Measurements from ENCODE around the gene PRMT1.

Gene PRMT1

DNA sequence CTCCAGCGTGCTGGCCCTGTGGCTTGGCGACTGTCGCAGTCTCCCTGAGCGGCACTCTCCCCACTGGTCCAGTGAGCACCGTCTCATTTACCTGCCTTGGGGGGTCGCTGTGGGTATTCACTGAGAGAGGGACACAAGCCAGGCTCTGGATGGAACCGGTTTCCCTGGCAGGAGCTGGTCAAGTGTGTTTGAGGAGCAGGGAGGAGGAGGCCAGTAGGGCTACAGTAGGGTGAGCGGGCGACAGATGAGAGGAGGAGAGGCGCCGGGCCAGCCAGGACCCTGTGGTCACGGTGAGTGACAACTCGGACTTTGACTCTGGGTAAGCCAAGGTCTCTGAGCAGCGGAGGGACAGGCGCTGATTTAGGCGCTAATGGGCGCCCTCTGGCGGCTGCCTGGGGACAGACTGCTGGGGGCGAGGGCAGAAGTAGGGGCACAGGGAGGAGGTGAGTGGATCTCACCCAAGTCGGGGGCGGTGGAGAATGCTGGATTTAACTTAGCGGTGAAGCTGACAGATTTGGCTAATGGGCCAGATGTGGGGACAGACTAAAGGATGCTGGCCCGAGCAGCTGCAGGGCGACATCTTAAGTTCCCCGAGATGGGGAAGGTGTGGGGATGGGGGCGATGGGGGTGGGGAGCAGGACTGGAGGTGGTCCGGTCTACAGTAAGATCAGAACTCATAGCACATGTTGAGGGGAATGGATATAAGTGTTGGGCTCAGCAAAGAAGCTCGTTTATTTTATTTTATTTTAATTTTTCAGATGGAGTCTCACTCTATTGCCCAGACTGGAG lies 4.7 kb upstream of the PRMT1 start:
- H3K4me3 Mint-ChIP-seq = peak overlapping the region; percentile 43
- H3K36me3 Mint-ChIP-seq (ENCODE audit: low read depth) = peaks cover 25% of the 10 kb centered on the region
- peaks cover under 1% of the 10 kb centered on the region for H3K27me3 Mint-ChIP-seq (ENCODE audit: low read depth, poor library complexity)
- peak; percentile 89 for DNase-seq
- H3K4me1 Mint-ChIP-seq = peaks cover 13% of the 10 kb centered on the region
- TF ChIP-seq, protein P1, sequence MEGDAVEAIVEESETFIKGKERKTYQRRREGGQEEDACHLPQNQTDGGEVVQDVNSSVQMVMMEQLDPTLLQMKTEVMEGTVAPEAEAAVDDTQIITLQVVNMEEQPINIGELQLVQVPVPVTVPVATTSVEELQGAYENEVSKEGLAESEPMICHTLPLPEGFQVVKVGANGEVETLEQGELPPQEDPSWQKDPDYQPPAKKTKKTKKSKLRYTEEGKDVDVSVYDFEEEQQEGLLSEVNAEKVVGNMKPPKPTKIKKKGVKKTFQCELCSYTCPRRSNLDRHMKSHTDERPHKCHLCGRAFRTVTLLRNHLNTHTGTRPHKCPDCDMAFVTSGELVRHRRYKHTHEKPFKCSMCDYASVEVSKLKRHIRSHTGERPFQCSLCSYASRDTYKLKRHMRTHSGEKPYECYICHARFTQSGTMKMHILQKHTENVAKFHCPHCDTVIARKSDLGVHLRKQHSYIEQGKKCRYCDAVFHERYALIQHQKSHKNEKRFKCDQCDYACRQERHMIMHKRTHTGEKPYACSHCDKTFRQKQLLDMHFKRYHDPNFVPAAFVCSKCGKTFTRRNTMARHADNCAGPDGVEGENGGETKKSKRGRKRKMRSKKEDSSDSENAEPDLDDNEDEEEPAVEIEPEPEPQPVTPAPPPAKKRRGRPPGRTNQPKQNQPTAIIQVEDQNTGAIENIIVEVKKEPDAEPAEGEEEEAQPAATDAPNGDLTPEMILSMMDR (IDR thresholded peaks at IDR 0.05) = peak; percentile 80
- no peaks in the 10 kb centered on the region for H3K9me3 Mint-ChIP-seq
- peak overlapping the region; percentile 83 for H3K27ac Mint-ChIP-seq

- peaks cover 42% of the 10 kb centered on the region for H3K4me1 Mint-ChIP-seq
- TF ChIP-seq, protein P1 (IDR thresholded peaks at IDR 0.05) = no peak
- H3K27ac Mint-ChIP-seq = peak overlapping the region; percentile 100
- H3K4me3 Mint-ChIP-seq = peak overlapping the region; percentile 92
- peak; percentile 80 for DNase-seq
- peaks cover 15% of the 10 kb centered on the region for H3K36me3 Mint-ChIP-seq (ENCODE audit: low read depth)
- H3K27me3 Mint-ChIP-seq (ENCODE audit: low read depth, poor library complexity) = no peaks in the 10 kb centered on the region
- no peaks in the 10 kb centered on the region for H3K9me3 Mint-ChIP-seq
Observed at GRCh38 chr19:49676136-49676783, 811 bp upstream of the PRMT1 start.

- Mint-ChIP-seq H3K9me3 (no peaks in the 10 kb centered on the region), H3K4me3 (peak overlapping the region; percentile 92), H3K4me1 (peaks cover 40% of the 10 kb centered on the region), H3K27me3 (ENCODE audit: low read depth, poor library complexity) (no peaks in the 10 kb centered on the region), H3K27ac (peak overlapping the region; percentile 100), H3K36me3 (ENCODE audit: low read depth) (peaks cover 13% of the 10 kb centered on the region)
- TF ChIP-seq, protein P1 (IDR thresholded peaks at IDR 0.05) = no peak
- DNase-seq = peak; percentile 98
Observed at GRCh38 chr19:49676784-49677230, 264 bp upstream of the PRMT1 start.

- peak overlapping the region; percentile 96 for H3K27ac Mint-ChIP-seq
- no peaks in the 10 kb centered on the region for H3K9me3 Mint-ChIP-seq
- H3K4me3 Mint-ChIP-seq = peak overlapping the region; percentile 89
Observed at GRCh38 chr19:49677901-49678674, 1.0 kb downstream of the PRMT1 start.

DNA sequence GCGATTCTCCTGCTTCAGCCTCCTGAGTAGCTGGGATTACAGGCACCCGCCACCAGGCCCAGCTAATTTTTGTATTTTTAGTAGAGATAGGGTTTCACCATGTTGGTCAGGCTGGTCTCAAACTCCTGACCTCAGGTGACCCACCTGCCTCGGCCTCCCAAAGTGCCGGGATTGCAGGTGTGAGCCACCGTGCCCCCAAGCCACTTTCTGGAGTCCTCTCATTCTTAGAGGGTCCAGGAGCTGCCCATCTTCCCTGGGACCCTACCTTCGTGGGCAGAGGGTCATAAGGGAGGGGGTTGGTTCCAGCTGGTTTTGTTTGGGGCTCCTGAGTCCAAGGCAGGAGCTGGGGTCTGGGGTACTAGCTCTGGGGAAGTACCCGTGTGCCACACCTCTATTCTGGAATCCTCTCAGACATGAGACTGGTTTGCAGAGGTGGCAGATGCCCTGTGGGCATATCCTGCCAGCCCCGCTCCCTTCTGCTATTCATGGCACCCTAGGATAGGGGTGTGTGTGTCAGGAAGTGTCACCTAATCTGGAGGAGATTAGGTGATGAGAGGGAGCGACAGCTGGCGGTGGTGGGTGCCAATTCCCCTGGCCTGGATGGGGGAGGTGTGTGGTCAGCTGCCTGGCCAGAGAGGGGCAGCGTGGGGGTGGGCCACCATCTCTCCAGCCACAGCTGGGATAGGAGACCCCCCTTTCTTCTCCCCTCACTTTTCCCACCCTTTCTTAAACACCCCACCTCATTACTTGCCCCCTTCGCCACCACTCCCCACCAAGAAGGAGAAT lies 2.1 kb downstream of the PRMT1 start:
- Mint-ChIP-seq H3K9me3 (no peaks in the 10 kb centered on the region), H3K4me1 (peaks cover 31% of the 10 kb centered on the region), H3K27me3 (ENCODE audit: low read depth, poor library complexity) (no peaks in the 10 kb centered on the region), H3K27ac (peak overlapping the region; percentile 95), H3K4me3 (peak overlapping the region; percentile 89), H3K36me3 (ENCODE audit: low read depth) (peaks cover 30% of the 10 kb centered on the region)
- TF ChIP-seq, protein P1 (IDR thresholded peaks at IDR 0.05) = no peak
- DNase-seq = no peak

More at GRCh38 chr19:49677901-49678674, 1.0 kb downstream of the PRMT1 start:
- Mint-ChIP-seq H3K36me3 (ENCODE audit: low read depth) (peaks cover 19% of the 10 kb centered on the region), H3K27me3 (ENCODE audit: low read depth, poor library complexity) (no peaks in the 10 kb centered on the region), H3K4me1 (peaks cover 31% of the 10 kb centered on the region)
- TF ChIP-seq, protein P1 (IDR thresholded peaks at IDR 0.05) = peak; percentile 71
- DNase-seq = peak; percentile 94

Data from nephron progenitor cell (in vitro differentiated cells).